Ovary (tissue), 9 donors: ENCODE measurements around the gene RINT1. TPM values are rescaled to one million over a fixed set of nuclear protein-coding genes. Genes with fewer than 3 reads are reported as not detected.
A peak's percentile ranks its signal among the peaks of the same experiment; 100 is the strongest.

Experiments used
- DNase-seq, 5 donors: peaks; one replicate each; pipeline ENCODE4 v3.0.0-alpha.2; 2019 to 2020
- H3K27ac ChIP-seq, 2 donors: fragments of 200-600 bp; one replicate each; pipeline versions ENCODE4 v1.5.1 to v1.8.0; 2019 to 2022
- H3K27me3 ChIP-seq: fragments of 200-600 bp; one replicate; pipeline ENCODE4 v1.8.0; 2022
- H3K36me3 ChIP-seq: fragments of 200-600 bp; sonication (generic); one replicate; pipeline ENCODE4 v1.5.1; 2019
- H3K4me1 ChIP-seq: one replicate; pipeline ENCODE4 v1.8.1; 2013; ENCODE audit warnings: mild to moderate bottlenecking, moderate library complexity; ENCODE audit not compliant: insufficient read depth
- H3K4me3 ChIP-seq: fragments of 200-600 bp; sonication (generic); one replicate; pipeline ENCODE4 v1.5.1; 2017
- H3K9me3 ChIP-seq, 2 donors: fragments of 200-600 bp in 1 of 2; sonication (generic) in 1 of 2; one replicate each; pipeline versions ENCODE4 v1.5.1 to v1.8.1; 2013 to 2019; ENCODE audit warnings: mild to moderate bottlenecking in 1 of 2, moderate library complexity in 1 of 2
- EP300 ChIP-seq: sonication (generic); formaldehyde crosslinking; IDR thresholded peaks from one replicate; pipeline ENCODE4 v1.6.1; 2017; ENCODE audit warnings: antibody characterized with exemption
- POLR2A ChIP-seq: fragments of 450-650 bp; IDR thresholded peaks from one replicate; pipeline ENCODE4 v1.6.1; 2017; ENCODE audit warnings: antibody characterized with exemption, mild to moderate bottlenecking, moderate library complexity
- WGBS, 3 donors: extraction: QIAGEN DNeasy Blood & Tissue Kit in 1 of 3; methylation state at CpG; one replicate each; pipeline versions ENCODE4 v1.1.5 to v1.1.7; 2013 to 2017; 5-methylcytosine and 5-hydroxymethylcytosine counted together
- intact Hi-C, 4 donors: fragments of 100-400 bp; cut with DNase I; formaldehyde crosslinking; loops; one replicate each; pipeline versions ENCODE4 v1.11.0 to v1.15.1; 2022 to 2023
- polyA plus RNA-seq, 2 donors: library from polyadenylated mRNA; stranded (reverse); fragments of 200-250 nt in 1 of 2; fragments of 350-450 nt in 1 of 2; fragmentation: Illumina TruSeq in 1 of 2; extraction: RNeasy Lipid Tissue Mini Kit (QIAGEN cat#74804) in 1 of 2; gene quantifications; one replicate each; pipeline ENCODE4 v1.2.3, GENCODE V29; 2013 to 2014
- total RNA-seq, 7 donors: library from RNA; depleted of rRNA in 2 of 7; stranded (reverse); fragments of >200 nt in 2 of 7; fragmentation: NEBNext Ultra II Directional in 3 of 7; extraction: Animal tissue kit (Norgen Biotek cat#: 25700) in 3 of 7; gene quantifications; one replicate each; pipeline versions ENCODE4 v1.1.0 to v1.2.4, GENCODE V29; 2016 to 2023
- TF ChIP-seq, protein P1 (sequence below), 3 donors: fragments of 450-650 bp in 2 of 3; fragments of 200-600 bp in 1 of 3; IDR thresholded peaks; one replicate each; pipeline versions ENCODE4 v1.5.1 to v1.8.0; 2016 to 2022; ENCODE audit warnings: antibody characterized with exemption in 3 of 3, mild to moderate bottlenecking in 1 of 3
- donor health status: DM: no; HTN: no; CAD: no; lungs with moderate emphysema.
- donor health status: DM: no; HTN: no; CAD: no.
- donor health status: Bipolar disorder and iron deficiency.
- donor health status: DM: yes; HTN: yes; CAD: no.
- donor health status: DM: no; HTN: no; CAD: no.
- donor health status: DM: yes; HTN: yes; CAD: no.

Gene RINT1
- total and polyA plus RNA-seq, 9 donors, result 9.7 to 20.2 (median 12.3) TPM

DNA sequence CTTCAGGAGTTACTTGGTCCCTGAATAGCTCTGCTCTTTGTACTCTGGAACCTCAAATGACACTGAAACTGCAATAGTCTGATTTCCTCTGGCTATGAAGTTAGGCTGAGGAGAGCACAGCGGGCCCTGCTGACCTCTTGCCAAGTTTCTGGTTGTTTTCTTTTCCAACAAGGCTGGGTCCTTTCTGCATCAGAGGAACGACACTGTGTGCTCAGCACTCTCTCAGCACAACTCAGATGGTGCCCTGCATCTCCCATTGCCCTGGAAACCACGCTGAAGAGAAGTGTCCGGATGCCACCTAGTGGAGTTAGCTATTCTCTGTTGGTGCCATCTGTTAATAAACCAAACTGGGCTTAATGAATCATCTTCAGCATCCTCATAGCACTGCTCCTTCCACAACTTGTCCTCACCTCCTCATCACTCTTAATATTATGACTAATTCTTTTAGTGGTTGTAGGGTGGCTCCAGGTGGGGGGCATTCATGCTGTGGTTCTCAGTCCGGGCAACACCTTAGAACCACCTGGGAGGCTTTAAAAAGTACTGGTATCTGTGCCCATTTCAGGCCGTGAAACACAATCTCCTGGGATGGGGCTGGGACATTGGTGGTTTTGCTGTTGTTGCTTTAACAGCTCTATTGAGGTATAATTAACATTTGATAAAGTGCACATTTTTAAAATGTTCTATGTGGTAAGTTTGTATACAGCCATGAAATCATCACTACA lies 57.5 kb downstream of the RINT1 start:
- H3K36me3 ChIP-seq, result no peaks in the 10 kb centered on the region
- WGBS, 3 donors, result 22 to 31% (median 28%) methylated on average over 6 of the region's 6 CpGs
- peak; percentile 40 to 63 (median 48) for DNase-seq
- intact Hi-C loops, result no loop called here
- H3K9me3 ChIP-seq, result no peaks in the 10 kb centered on the region
- H3K4me1 ChIP-seq, result no peaks in the 10 kb centered on the region
- TF ChIP-seq, protein P1, sequence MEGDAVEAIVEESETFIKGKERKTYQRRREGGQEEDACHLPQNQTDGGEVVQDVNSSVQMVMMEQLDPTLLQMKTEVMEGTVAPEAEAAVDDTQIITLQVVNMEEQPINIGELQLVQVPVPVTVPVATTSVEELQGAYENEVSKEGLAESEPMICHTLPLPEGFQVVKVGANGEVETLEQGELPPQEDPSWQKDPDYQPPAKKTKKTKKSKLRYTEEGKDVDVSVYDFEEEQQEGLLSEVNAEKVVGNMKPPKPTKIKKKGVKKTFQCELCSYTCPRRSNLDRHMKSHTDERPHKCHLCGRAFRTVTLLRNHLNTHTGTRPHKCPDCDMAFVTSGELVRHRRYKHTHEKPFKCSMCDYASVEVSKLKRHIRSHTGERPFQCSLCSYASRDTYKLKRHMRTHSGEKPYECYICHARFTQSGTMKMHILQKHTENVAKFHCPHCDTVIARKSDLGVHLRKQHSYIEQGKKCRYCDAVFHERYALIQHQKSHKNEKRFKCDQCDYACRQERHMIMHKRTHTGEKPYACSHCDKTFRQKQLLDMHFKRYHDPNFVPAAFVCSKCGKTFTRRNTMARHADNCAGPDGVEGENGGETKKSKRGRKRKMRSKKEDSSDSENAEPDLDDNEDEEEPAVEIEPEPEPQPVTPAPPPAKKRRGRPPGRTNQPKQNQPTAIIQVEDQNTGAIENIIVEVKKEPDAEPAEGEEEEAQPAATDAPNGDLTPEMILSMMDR (IDR thresholded peaks at IDR 0.05), result peak in 1 of 3 donors; percentile 18
- TF ChIP-seq POLR2A (no peak), EP300 (no peak)
- H3K27me3 ChIP-seq, result no peaks in the 10 kb centered on the region
- H3K4me3 ChIP-seq, result no peak overlapping the region
- H3K27ac ChIP-seq, result no peak overlapping the region

DNA sequence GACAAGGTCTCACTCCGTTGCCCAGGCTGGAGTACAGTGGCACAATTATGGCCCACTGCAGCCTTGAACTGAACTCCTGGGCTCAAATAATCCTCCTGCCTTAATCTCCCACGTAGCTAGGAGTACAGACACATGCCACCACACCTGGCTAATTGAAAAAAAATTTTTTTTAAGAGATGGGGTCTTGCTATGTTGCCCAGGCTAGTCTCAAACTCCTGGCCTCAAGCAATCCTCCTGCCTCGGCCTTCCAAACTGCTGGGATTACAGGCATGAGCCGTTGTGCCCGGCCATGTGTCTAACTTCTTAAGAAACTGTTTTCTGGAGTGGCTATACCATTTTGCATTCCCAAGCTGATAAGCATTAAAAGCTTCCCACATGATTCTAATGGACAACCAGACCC lies 58.8 kb downstream of the RINT1 start:
- intact Hi-C loops, result no loop called here
- no peaks in the 10 kb centered on the region for H3K4me1 ChIP-seq
- no peak overlapping the region for H3K4me3 ChIP-seq
- H3K36me3 ChIP-seq, result no peaks in the 10 kb centered on the region
- no peak for TF ChIP-seq POLR2A
- TF ChIP-seq, protein P1 (IDR thresholded peaks at IDR 0.05), result no peak
- no peak for TF ChIP-seq EP300
- DNase-seq, result no peak
- WGBS, 3 donors, result 82 to 89% (median 87%) methylated on average over 5 of the region's 5 CpGs
- H3K27ac ChIP-seq, result no peak overlapping the region
- H3K9me3 ChIP-seq, result no peaks in the 10 kb centered on the region
- no peaks in the 10 kb centered on the region for H3K27me3 ChIP-seq

DNA sequence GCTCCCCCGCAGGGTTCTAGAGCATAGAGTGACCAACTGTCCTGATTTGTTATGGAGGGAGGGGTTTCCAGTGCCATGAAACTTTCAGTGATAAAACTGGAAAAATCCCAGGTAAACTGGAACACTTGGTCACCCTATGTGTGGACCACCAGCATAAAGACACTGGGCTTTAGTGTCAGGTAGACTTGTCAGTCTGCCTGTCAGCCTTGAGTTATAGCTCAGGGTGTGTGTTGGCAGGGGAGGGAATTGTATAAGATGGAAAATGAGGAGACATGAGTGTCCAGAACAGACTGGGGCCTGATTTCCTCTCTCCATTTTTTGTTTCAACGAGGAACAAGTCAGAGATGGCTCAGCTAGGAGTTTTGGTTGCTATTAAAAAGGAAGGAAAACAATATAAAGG lies 59.5 kb downstream of the RINT1 start:
- H3K36me3 ChIP-seq, result no peaks in the 10 kb centered on the region
- 70 to 86% (median 74%) methylated on average over 2 of the region's 2 CpGs for WGBS, 3 donors
- H3K4me1 ChIP-seq, result no peaks in the 10 kb centered on the region
- H3K4me3 ChIP-seq, result no peak overlapping the region
- DNase-seq, result no peak
- H3K27me3 ChIP-seq, result no peaks in the 10 kb centered on the region
- H3K27ac ChIP-seq, result no peak overlapping the region
- TF ChIP-seq EP300 (no peak), POLR2A (no peak)
- TF ChIP-seq, protein P1 (IDR thresholded peaks at IDR 0.05), result no peak
- intact Hi-C loops, result no loop called here
- no peaks in the 10 kb centered on the region for H3K9me3 ChIP-seq

DNA sequence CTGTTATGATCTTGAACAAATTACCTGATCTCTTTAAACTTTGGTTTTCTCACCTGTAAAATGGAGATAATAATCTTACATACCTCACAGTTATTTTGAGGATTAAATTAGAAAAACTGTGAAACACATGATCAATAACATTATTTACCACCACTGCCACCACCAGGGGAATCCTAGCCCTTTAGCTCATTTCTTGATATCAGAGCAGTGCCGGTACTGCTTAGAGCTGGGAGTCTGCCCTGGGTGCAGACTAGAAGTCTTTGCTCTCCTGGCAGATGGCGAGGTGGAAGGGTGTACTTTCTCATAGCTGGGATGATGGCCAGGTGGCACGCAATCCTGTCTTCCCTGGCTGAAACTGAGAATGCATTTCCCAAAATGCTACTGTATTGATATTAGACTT lies 62.0 kb downstream of the RINT1 start:
- Histone ChIP-seq H3K27me3 (no peaks in the 10 kb centered on the region), H3K36me3 (no peaks in the 10 kb centered on the region), H3K27ac (no peak overlapping the region), H3K4me1 (no peaks in the 10 kb centered on the region), H3K9me3 (no peaks in the 10 kb centered on the region), H3K4me3 (no peak overlapping the region)
- TF ChIP-seq, protein P1 (IDR thresholded peaks at IDR 0.05), result no peak
- TF ChIP-seq POLR2A (no peak), EP300 (no peak)
- intact Hi-C loops, result no loop called here
- 21 to 38% (median 28%) methylated on average over 3 of the region's 3 CpGs for WGBS, 3 donors
- DNase-seq, result no peak
